B cell (primary cell): ENCODE results near the gene SLC15A4. TPM values are rescaled to one million over a fixed set of nuclear protein-coding genes. Genes with fewer than 3 reads are reported as not detected.

Experiments
- ATAC-seq: fragments of 200-7000 bp; cut with Tn5 transposase; one replicate; pipeline ENCODE4 v1.10.0; 2021; ENCODE audit warnings: low read depth, mild to moderate bottlenecking, moderate number of reproducible peaks, moderate library complexity
- CTCF ChIA-PET: fragments of 350-600 bp; sonication (Branson Sonifier 250); formaldehyde crosslinking; loops from one replicate; lab custom pipeline; 2021; ENCODE audit warnings: antibody characterized with exemption, inconsistent platforms; lab: Charles Lee
- POLR2A ChIA-PET: fragments of 350-600 bp; sonication (Branson Sonifier 250); formaldehyde crosslinking; loops from one replicate; lab custom pipeline; 2021; ENCODE audit warnings: antibody characterized with exemption; lab: Charles Lee
- DNase-seq: peaks from one replicate; pipeline ENCODE4 v3.0.0; 2013
- H2AFZ ChIP-seq: 2 replicates; pipeline ENCODE4 v1.6.1; 2012; ENCODE audit warnings: mild to moderate bottlenecking, low read depth, low read length; ENCODE audit not compliant: insufficient read depth, poor library complexity, severe bottlenecking
- H3K27ac ChIP-seq, 2 donors: 1 replicate in 1 of 2; 2 replicates in 1 of 2; pipeline ENCODE4 v1.5.1; 2012 to 2013; ENCODE audit warnings: low read length in 2 of 2, mild to moderate bottlenecking in 2 of 2, moderate library complexity in 1 of 2
- H3K27me3 ChIP-seq, 4 experiments: fragments of 200-600 bp in 1 of 4; sonication (generic) in 1 of 4; replicated peaks in 1 of 4; 1 replicate in 2 of 4; 2 replicates in 2 of 4; pipeline versions ENCODE4 v1.6.1 to v1.7.0; 2013 to 2016; ENCODE audit warnings: low read length in 3 of 4, mild to moderate bottlenecking in 2 of 4, mixed read lengths in 1 of 4, moderate library complexity in 1 of 4; ENCODE audit not compliant: insufficient read depth in 4 of 4, control insufficient read depth in 3 of 4; ENCODE audit errors: control extremely low read depth in 1 of 4
- H3K36me3 ChIP-seq, 2 experiments: replicated peaks in 1 of 2; 1 replicate in 1 of 2; 2 replicates in 1 of 2; pipeline versions ENCODE4 v1.6.1 to v1.7.1; 2013; ENCODE audit warnings: low read length in 1 of 2; ENCODE audit not compliant: insufficient read depth in 2 of 2, control insufficient read depth in 1 of 2; ENCODE audit errors: control extremely low read depth in 1 of 2, extremely low read depth in 1 of 2
- H3K4me1 ChIP-seq, 2 donors: fragments of 200-600 bp in 1 of 2; sonication (generic) in 1 of 2; 1 replicate in 1 of 2; 2 replicates in 1 of 2; pipeline versions ENCODE4 v1.5.1 to v1.6.1; 2013 to 2017; ENCODE audit warnings: low read length in 2 of 2; ENCODE audit not compliant: control insufficient read depth in 2 of 2, insufficient read depth in 2 of 2
- H3K4me2 ChIP-seq: replicated peaks from 2 replicates; pipeline ENCODE3; 2012; ENCODE audit warnings: mild to moderate bottlenecking, low read depth, low read length; ENCODE audit not compliant: poor library complexity, severe bottlenecking
- H3K4me3 ChIP-seq, 5 experiments: fragments of 200-600 bp in 1 of 5; sonication (generic) in 1 of 5; 1 replicate in 3 of 5; 2 replicates in 2 of 5; pipeline versions ENCODE4 v1.5.1 to v1.7.0; 2011 to 2016; ENCODE audit warnings: low read length in 4 of 5, mild to moderate bottlenecking in 4 of 5, low read depth in 2 of 5, control low read depth in 1 of 5, moderate library complexity in 1 of 5; ENCODE audit not compliant: insufficient read depth in 1 of 5; ENCODE audit errors: control extremely low read depth in 1 of 5, extremely low read depth in 1 of 5
- H3K79me2 ChIP-seq: fragments of 200-600 bp; sonication (generic); one replicate; pipeline ENCODE4 v1.6.0; 2016; ENCODE audit warnings: low read length; ENCODE audit not compliant: control insufficient read depth, insufficient read depth
- H3K9ac ChIP-seq: fragments of 200-600 bp; sonication (generic); 2 replicates; pipeline ENCODE4 v1.6.1; 2017; ENCODE audit warnings: mild to moderate bottlenecking, low read length, moderate library complexity
- H3K9me3 ChIP-seq, 3 donors: one replicate each; pipeline versions ENCODE4 v1.6.1 to v1.7.1; 2013; ENCODE audit warnings: low read length in 2 of 3; ENCODE audit not compliant: control insufficient read depth in 2 of 3, insufficient read depth in 1 of 3; ENCODE audit errors: control extremely low read depth in 1 of 3
- H4K20me1 ChIP-seq: 2 replicates; pipeline ENCODE4 v1.6.0; 2012; ENCODE audit warnings: mild to moderate bottlenecking, low read length; ENCODE audit not compliant: insufficient read depth, control insufficient read depth, poor library complexity, severe bottlenecking
- H3K27ac Mint-ChIP-seq: one replicate; pipeline ENCODE4 v1.8.0; 2021; ENCODE audit warnings: mixed read lengths
- H3K27me3 Mint-ChIP-seq: one replicate; pipeline ENCODE4 v1.8.0; 2021; ENCODE audit warnings: mixed read lengths
- H3K4me1 Mint-ChIP-seq: one replicate; pipeline ENCODE4 v1.8.0; 2021; ENCODE audit warnings: mixed read lengths
- H3K4me3 Mint-ChIP-seq: one replicate; pipeline ENCODE4 v1.8.0; 2021; ENCODE audit warnings: mixed read lengths
- H3K9me3 Mint-ChIP-seq: one replicate; pipeline ENCODE4 v1.8.0; 2022; ENCODE audit warnings: mixed read lengths; ENCODE audit not compliant: insufficient read depth
- EZH2 ChIP-seq: IDR thresholded peaks from 2 replicates; pipeline ENCODE4 v1.6.1; 2012; ENCODE audit warnings: borderline replicate concordance, low read depth, mild to moderate bottlenecking, moderate library complexity, low read length; ENCODE audit not compliant: insufficient read depth, poor library complexity, severe bottlenecking
- WGBS: methylation state at CpG from one replicate; pipeline ENCODE4 v1.1.5; 2013; ENCODE audit warnings: missing lambda C conversion rate; ENCODE audit not compliant: insufficient coverage; 5-methylcytosine and 5-hydroxymethylcytosine counted together
- intact Hi-C: fragments of 100-400 bp; cut with micrococcal nuclease; formaldehyde crosslinking; loops from one replicate; pipeline ENCODE4 v1.10.0; 2022
- polyA plus RNA-seq: library from polyadenylated mRNA; depleted of rRNA; stranded (reverse); fragments of >200 nt; gene quantifications from 2 replicates; pipeline ENCODE4 v1.2.3, GENCODE V29; 2012
- total RNA-seq, 2 donors: library from RNA; stranded (reverse); fragments of 120-200 nt in 1 of 2; gene quantifications; 1 replicate in 1 of 2; 2 replicates in 1 of 2; pipeline versions ENCODE4 v1.2.3 to v1.2.4, GENCODE V29; 2013 to 2022
- TF ChIP-seq, protein P1 (sequence below): fragments of 200-600 bp; IDR thresholded peaks from one replicate; pipeline ENCODE4 v1.8.0; 2022; ENCODE audit warnings: antibody characterized with exemption, mild to moderate bottlenecking

The SLC15A4 gene
- total and polyA plus RNA-seq, 2 donors (not counting 1 experiment from before 2014, with no cell fraction given): 48.9 to 67.2 TPM

GRCh38 chr12:128772249-128772648 is 51.5 kb downstream of the SLC15A4 start:
- Histone ChIP-seq H3K4me3 (no peak overlapping the region), H3K4me2 (no peak overlapping the region), H3K9ac (no peak overlapping the region), H3K27ac (no peak overlapping the region), H3K9me3 (peaks cover 0 to 6% (median 0%) of the 10 kb centered on the region in 3 donors), H3K79me2 (no peaks in the 10 kb centered on the region), H3K36me3 (no peaks in the 10 kb centered on the region), H4K20me1 (no peaks in the 10 kb centered on the region), H2AFZ (no peak overlapping the region), H3K4me1 (no peaks in the 10 kb centered on the region), H3K27me3 (no peaks in the 10 kb centered on the region)
- ChIA-PET CTCF (no interaction called here), POLR2A (no interaction called here)
- no peak overlapping the region for H3K27ac Mint-ChIP-seq
- no peak overlapping the region for H3K4me3 Mint-ChIP-seq
- 100% methylated on average over 9 of the region's 10 CpGs for WGBS
- no peaks in the 10 kb centered on the region for H3K9me3 Mint-ChIP-seq
- peaks cover 9% of the 10 kb centered on the region for H3K27me3 Mint-ChIP-seq
- intact Hi-C loops: no loop called here
- TF ChIP-seq EZH2: no peak
- TF ChIP-seq, protein P1, sequence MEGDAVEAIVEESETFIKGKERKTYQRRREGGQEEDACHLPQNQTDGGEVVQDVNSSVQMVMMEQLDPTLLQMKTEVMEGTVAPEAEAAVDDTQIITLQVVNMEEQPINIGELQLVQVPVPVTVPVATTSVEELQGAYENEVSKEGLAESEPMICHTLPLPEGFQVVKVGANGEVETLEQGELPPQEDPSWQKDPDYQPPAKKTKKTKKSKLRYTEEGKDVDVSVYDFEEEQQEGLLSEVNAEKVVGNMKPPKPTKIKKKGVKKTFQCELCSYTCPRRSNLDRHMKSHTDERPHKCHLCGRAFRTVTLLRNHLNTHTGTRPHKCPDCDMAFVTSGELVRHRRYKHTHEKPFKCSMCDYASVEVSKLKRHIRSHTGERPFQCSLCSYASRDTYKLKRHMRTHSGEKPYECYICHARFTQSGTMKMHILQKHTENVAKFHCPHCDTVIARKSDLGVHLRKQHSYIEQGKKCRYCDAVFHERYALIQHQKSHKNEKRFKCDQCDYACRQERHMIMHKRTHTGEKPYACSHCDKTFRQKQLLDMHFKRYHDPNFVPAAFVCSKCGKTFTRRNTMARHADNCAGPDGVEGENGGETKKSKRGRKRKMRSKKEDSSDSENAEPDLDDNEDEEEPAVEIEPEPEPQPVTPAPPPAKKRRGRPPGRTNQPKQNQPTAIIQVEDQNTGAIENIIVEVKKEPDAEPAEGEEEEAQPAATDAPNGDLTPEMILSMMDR: no peak
- H3K4me1 Mint-ChIP-seq: no peaks in the 10 kb centered on the region
- DNase-seq (no peak), ATAC-seq (no peak)

DNA sequence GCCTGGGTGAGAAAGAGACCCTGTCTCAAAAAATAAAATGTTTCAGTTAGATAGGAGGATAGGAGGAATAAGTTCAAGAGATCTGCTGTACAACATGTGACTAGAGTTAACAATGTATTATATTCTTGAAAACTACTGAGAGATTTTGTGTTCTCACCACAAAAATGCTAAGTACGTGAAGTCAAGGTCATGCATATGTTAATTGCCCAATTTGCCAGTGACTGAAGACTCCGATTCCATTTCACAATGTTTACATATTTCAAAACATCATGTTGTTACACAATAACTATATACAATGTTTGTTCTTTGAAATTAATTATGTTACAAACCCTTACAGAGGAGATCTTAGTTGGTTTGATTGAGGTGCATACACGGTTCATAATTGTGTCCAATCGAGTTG is 52.1 kb downstream of the SLC15A4 start:
- no peak overlapping the region for H3K4me3 Mint-ChIP-seq
- H2AFZ ChIP-seq: no peak overlapping the region
- DNase-seq: no peak
- no CpG with 5 or more reads among the region's 4 CpGs for WGBS
- no peak overlapping the region for H3K4me2 ChIP-seq
- no peak overlapping the region for H3K9ac ChIP-seq
- no peaks in the 10 kb centered on the region for H3K9me3 Mint-ChIP-seq
- H3K4me1 Mint-ChIP-seq: no peaks in the 10 kb centered on the region
- H3K27me3 Mint-ChIP-seq: peaks cover 14% of the 10 kb centered on the region
- no peak for ATAC-seq
- no peaks in the 10 kb centered on the region for H4K20me1 ChIP-seq
- ChIA-PET POLR2A (no interaction called here), CTCF (no interaction called here)
- H3K9me3 ChIP-seq: peaks cover 0 to 6% (median 0%) of the 10 kb centered on the region in 3 donors
- no peak for TF ChIP-seq EZH2
- TF ChIP-seq, protein P1: no peak
- no peaks in the 10 kb centered on the region for H3K36me3 ChIP-seq
- intact Hi-C loops: no loop called here
- no peaks in the 10 kb centered on the region for H3K4me1 ChIP-seq
- H3K4me3 ChIP-seq: no peak overlapping the region
- no peaks in the 10 kb centered on the region for H3K79me2 ChIP-seq
- H3K27me3 ChIP-seq: peaks cover 0 to under 1% (median 0%) of the 10 kb centered on the region in 4 experiments
- H3K27ac Mint-ChIP-seq: no peak overlapping the region
- H3K27ac ChIP-seq: no peak overlapping the region
